GM19023 (cell line): ENCODE measurements around the gene ATP5PD.
"Not testable (repeated sequence)": the region's sequence is repeated elsewhere in the genome, so short reads cannot be mapped to it uniquely, and the experiment has no call there.

Experiments used
- ATAC-seq: cut with Tn5 transposase; IDR thresholded peaks from one replicate; pipeline ENCODE4 v1.9.1; 2021; ENCODE audit warnings: mild to moderate bottlenecking, moderate library complexity; ENCODE audit not compliant: unreplicated experiment

The ATP5PD gene

GRCh38 chr17:75059369-75060345, 12.9 kb upstream of the ATP5PD start:
- ATAC-seq = no peak

DNA sequence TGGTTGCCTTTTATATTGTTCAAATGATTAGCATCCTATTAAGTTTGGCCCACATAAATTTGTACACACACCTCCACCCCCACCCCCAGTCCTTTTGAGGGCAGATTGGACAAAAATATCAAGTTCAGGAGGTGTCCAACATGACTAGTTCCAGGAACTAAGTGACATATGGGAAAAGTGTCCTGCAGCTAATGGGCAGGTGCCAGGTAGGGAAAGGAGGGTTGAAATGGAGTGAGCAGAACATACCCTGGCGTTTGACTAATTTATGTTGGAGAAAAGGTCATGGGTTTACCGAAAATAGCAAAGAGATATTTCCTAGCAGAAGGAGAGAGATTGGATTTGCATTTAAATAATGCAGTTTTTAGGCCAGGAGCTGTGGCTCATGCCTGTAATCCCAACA, 5.2 kb upstream of the ATP5PD start:
- ATAC-seq = no peak

GRCh38 chr17:75049706-75050105, 2.9 kb upstream of the ATP5PD start:
- ATAC-seq = no peak

- no peak for ATAC-seq
These were observed 2.3 kb upstream of the ATP5PD start for GRCh38 chr17:75049057-75049456.

DNA sequence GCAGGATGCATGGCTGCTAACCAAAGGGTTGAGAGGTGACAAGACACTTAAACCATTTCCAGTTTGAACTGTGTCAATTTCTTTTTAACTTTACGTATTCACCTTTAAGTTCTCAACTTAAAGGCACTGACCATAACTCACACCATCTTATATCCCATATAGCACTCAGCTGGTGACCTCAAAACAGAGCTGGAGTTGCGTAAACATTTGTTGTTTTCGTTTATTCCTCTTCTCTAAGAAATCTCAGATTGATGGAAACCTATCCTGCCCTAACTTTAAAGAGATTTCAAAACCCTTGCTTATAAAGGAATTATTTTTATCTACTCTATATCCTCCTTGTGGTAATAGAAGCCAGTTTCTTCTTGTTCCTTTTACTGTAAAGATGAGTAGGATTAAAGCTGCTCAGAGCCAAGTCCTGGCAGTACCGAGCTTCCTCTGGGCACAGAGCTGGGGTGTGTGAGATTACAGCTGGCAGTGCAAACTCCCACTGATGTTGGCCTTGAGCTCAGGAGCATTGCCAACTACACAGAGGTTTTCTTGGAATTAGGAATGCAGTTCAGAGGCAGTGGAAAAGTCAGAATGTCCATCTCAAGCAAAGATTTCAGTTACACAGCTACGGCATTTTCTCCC, 1.6 kb upstream of the ATP5PD start:
- no peak for ATAC-seq

DNA sequence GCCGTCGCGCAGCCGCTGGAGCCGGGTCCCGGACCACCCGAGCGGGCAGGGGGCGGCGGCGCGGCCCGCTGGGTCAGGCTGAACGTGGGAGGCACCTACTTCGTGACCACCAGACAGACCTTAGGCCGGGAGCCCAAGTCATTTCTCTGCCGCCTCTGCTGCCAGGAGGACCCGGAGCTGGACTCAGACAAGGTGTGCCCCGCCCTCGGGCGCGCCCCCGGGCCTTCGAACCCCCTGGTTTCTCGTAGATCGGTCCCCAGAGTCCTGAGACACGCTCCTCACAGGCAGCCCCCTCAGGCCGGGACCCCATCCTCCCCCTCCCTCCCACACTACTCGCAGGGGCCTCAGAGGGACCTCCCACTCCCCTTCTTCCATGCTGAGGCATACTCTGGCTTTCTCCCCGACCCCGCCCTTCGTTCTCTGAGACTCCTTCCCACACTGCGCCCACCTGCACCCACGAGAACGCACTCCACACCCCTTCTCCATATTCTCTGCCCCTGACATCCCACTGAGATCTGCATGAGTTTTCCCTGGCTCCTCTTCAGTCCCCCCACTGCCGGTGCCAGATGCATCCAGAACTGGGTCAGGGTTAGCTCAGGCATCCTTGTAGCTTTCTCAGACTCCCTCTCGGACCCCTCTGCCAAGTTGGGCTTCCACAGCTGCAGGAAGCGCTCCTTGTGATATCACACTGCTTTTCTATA, 779 bp upstream of the ATP5PD start:
- ATAC-seq = peak; percentile 6

DNA sequence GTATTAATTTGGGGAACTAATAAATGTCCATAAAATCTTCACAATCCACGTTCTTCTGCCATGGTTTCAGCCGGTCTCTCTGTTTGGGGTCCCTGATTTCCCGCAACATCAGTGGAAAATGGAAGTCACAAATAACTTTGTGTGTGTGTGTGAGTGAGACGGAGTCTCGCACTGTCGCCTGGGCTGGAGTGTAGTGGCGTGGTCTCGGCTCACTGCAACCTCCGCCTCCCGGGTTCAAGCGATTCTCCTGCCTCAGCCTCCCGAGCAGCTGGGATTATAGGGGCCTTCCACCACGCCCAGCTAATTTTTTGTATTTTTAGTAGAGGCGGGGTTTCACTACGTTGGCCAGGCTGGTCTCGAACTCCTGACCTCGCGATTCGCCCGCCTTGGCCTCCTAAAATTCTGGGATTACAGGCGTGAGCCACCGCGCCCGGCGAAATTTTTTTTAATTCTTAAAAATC, 793 bp downstream of the ATP5PD start:
- not testable (repeated sequence) for ATAC-seq

DNA sequence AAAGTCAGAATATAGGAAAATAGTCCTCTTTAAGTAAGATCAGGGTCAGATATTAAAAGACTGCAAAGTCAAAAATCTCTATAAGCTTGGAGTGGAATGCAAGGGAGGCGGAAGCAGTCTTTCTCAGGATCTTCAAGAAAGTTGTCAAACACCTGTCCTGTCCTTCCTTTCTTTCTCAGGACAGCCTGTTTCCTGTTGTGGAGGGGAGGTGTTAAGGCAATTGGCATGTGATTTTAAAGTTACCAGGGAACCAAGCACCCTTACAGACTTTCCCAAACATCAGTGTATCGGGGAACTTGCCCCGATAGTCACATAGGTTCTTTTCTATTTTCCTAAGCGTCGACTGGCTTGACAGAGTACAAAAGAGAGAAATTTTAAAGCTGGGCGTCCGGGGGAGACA, 2.1 kb downstream of the ATP5PD start:
- no peak for ATAC-seq

- ATAC-seq = not testable (repeated sequence)
These were observed 3.0 kb downstream of the ATP5PD start for GRCh38 chr17:75043789-75044188.

DNA sequence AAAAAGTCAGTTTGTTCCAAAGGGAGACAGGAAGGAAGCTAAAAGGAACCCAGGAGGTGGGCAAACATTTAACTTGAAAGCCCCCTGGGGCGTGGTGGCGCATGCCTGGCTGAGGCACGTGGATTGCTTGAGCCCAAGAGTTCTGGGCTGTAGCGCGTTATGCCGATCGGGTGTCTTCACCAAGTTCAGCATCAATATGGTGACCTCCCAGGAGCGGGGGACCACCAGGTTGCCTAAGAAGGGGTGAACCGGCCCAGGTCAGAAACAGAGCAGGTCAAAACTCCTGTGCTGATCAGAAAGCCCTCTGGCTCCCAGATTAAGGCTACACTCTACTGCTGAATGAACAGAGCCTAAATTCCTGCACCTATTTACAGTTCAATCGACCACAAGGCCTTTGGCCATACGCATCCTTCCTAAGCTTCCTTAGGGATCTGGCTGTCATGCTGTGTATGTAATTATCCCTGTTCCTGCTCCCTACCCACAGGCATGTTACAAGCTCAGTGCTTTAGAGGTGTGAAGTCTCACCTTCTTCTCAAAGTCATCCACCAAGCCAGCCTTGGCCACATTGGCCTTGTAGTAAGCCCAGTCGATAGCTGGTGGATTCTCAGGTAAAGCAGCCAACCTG, 5.0 kb downstream of the ATP5PD start:
- no peak for ATAC-seq

DNA sequence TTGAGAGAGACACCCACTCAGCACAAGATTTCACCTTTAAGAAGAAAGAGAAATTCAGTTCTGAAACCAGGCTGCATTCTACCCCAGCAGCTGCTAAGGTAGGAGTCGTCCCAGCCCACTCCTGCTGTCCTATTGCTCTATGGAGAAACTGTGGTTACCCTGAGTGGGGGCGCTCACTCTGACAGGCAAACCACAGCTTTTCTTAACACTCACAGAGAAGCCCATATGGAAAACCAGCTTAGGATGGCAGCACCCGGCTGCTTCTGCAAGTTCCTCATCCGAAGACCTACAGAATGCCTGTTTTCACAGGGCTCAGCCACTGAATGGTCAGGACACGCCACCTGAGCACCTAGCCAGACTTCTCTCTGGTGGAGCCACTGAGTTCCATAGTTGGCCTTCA, 7.5 kb downstream of the ATP5PD start:
- ATAC-seq = no peak

DNA sequence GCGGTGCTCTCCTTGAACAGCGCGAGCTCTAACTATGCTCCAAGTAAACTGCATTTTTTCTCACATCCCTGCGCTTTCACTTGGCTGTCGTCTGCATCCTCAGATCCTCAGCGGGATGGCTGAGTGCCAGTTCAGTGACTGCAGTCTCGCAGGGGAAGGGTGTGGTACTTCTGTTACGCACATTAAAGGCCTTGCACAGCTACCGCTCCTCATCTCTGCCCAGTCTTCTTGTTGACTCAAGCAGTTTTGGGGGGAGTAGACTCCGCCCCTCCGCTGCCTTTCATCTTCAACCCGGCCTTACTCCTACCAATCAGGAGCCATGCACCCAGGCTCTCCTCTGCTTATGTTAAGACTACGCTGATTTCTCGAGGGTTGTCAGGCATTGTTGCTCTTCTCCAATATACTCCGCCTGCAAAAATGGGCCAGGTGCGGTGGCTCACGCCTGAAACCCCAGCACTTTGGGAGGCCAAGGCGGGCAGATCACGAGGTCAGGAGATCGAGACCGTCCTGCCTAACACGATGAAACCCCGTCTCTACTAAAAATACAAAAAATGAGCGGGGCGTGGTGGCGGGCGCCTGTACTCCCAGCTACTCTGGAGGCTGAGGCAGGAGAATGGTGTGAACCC, 10.0 kb downstream of the ATP5PD start:
- ATAC-seq = no peak

- peak; percentile 55 for ATAC-seq
These were observed 12.4 kb downstream of the ATP5PD start for GRCh38 chr17:75034236-75034908.

GRCh38 chr17:75033346-75034235, 13.2 kb downstream of the ATP5PD start:
- ATAC-seq = peak; percentile 38

GRCh38 chr17:75032720-75033280, 14.0 kb downstream of the ATP5PD start:
- ATAC-seq = no peak

- no peak for ATAC-seq
These were observed 14.6 kb downstream of the ATP5PD start for GRCh38 chr17:75031972-75032719.

DNA sequence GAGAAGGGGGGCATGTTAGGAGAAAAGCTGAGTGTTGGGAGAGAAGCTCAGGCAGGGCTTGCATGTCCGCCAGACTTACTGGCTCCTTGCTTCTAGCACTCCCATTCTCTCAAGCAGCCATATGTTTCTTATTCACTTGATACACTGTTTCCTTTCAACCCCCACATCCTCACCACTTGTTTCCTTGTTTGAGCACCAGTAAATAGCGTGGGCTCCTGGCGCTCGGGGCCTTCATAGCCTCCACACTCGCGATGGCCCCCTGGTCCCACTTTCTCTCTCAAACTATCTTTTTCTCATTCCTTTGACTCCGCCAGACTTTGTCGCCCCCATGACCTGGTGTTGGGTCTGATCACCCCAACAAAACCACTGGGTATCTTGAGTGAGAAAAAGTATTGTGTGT, 16.6 kb downstream of the ATP5PD start:
- ATAC-seq = no peak

- ATAC-seq = not testable (repeated sequence)
These were observed 20.1 kb downstream of the ATP5PD start for GRCh38 chr17:75026650-75027049.
